Retinal pigment epithelial cell (primary cell): Measurements from ENCODE around the gene DNAL1.

Source experiments
- DNase-seq: peaks from one replicate; pipeline ENCODE4 v3.0.0-alpha.2; 2010; ENCODE audit warnings: low read depth
- H3K4me3 ChIP-seq: 2 replicates; pipeline ENCODE4 v1.5.1; 2011; ENCODE audit warnings: mild to moderate bottlenecking, low read length, control low read depth, moderate library complexity
- CTCF ChIP-seq: conservative IDR thresholded peaks from 2 replicates; pipeline ENCODE4 v1.5.1; 2011; ENCODE audit warnings: low read depth, low read length, control low read depth, inconsistent platforms

DNAL1 gene

GRCh38 chr14:73663548-73664212 is 18.9 kb downstream of the DNAL1 start:
- no peak for DNase-seq
- TF ChIP-seq CTCF: no peak
- H3K4me3 ChIP-seq: no peak overlapping the region

GRCh38 chr14:73665130-73665529 is 20.3 kb downstream of the DNAL1 start:
- TF ChIP-seq CTCF: no peak
- DNase-seq: no peak
- no peak overlapping the region for H3K4me3 ChIP-seq

- DNase-seq: no peak
- no peak for TF ChIP-seq CTCF
Observed at GRCh38 chr14:73666583-73666982, 21.8 kb downstream of the DNAL1 start.

GRCh38 chr14:73667854-73668253 is 23.1 kb downstream of the DNAL1 start:
- no peak for TF ChIP-seq CTCF
- H3K4me3 ChIP-seq: no peak overlapping the region
- no peak for DNase-seq

More at GRCh38 chr14:73666583-73666982, 21.8 kb downstream of the DNAL1 start:
- H3K4me3 ChIP-seq: no peak overlapping the region

- no peak for TF ChIP-seq CTCF
- no peak overlapping the region for H3K4me3 ChIP-seq
- DNase-seq: no peak
Observed at GRCh38 chr14:73674986-73675385, 30.2 kb downstream of the DNAL1 start.

- TF ChIP-seq CTCF: no peak
- H3K4me3 ChIP-seq: no peak overlapping the region
- no peak for DNase-seq
Observed at GRCh38 chr14:73678698-73679097, 33.9 kb downstream of the DNAL1 start.

- no peak for TF ChIP-seq CTCF
- no peak overlapping the region for H3K4me3 ChIP-seq
- no peak for DNase-seq
Observed at GRCh38 chr14:73680821-73681220, 36.0 kb downstream of the DNAL1 start.
